ENCODE measurements around the gene ARL8A.
"Not testable (repeated sequence)": the region's sequence is repeated elsewhere in the genome, so short reads cannot be mapped to it uniquely, and the experiment has no call there.

ARL8A gene

GRCh38 chr1:202144402-202145067 is at the start of gene ARL8A:
ARL8A (minus strand) TSS chr1:202144737; CDS start chr1:202144572, 165 bp downstream.
- no peak for DNase-seq (ENCODE audit: low read depth)

GRCh38 chr1:202194328-202194648 is 49.8 kb upstream of the ARL8A start:
- DNase-seq (ENCODE audit: low read depth), result no peak

- DNase-seq (ENCODE audit: low read depth), result no peak
These were observed 49.2 kb upstream of the ARL8A start, which contains the start of gene LGR6 for GRCh38 chr1:202193614-202194327. LGR6 (plus strand) TSS chr1:202193799; CDS start chr1:202193990, 191 bp downstream.

GRCh38 chr1:202192770-202193613 is 48.5 kb upstream of the ARL8A start:
- DNase-seq (ENCODE audit: low read depth), result peak; percentile 40

- DNase-seq (ENCODE audit: low read depth), result not testable (repeated sequence)
These were observed 46.9 kb upstream of the ARL8A start for GRCh38 chr1:202191391-202191790.

GRCh38 chr1:202189918-202190715 is 45.6 kb upstream of the ARL8A start:
- DNase-seq (ENCODE audit: low read depth), result no peak

DNA sequence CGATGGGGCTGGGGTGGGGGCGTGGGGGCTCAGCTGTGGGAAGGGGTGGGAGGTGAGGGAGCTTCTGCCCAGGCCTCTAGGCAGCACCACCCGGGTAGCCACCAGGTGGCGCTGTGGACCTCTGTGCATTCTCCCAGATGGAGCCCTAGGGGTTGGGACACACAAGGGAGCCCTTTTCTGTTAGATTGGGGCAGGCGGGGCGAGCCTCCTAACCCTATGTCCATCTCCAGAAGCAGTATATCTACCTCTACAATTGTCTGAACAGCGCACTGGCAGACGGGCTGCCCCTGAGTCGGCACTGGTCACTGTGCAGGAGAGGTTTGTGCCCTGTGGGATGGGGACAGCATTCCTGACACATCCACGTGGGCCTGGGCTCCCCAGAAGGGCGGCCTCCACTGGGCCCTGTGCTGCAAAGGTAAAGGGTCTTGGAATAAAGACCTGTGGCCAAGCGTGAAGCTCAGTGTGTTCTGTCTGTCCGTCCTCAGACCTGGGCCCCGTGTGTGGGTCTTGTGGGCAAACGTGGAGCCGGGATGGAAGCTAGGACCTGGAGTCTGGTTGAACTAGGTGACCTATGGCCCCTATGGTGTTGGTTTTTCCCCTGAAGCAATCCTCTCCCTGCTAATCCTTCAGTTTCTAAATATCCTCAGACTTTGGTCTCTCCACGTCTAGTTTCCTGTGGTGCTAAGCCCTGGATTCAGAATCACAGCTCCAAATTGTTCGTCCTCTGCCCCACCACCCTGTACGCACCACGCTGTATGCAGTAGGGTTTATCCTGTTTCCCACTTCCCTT is 44.7 kb upstream of the ARL8A start:
- no peak for DNase-seq (ENCODE audit: low read depth)

DNA sequence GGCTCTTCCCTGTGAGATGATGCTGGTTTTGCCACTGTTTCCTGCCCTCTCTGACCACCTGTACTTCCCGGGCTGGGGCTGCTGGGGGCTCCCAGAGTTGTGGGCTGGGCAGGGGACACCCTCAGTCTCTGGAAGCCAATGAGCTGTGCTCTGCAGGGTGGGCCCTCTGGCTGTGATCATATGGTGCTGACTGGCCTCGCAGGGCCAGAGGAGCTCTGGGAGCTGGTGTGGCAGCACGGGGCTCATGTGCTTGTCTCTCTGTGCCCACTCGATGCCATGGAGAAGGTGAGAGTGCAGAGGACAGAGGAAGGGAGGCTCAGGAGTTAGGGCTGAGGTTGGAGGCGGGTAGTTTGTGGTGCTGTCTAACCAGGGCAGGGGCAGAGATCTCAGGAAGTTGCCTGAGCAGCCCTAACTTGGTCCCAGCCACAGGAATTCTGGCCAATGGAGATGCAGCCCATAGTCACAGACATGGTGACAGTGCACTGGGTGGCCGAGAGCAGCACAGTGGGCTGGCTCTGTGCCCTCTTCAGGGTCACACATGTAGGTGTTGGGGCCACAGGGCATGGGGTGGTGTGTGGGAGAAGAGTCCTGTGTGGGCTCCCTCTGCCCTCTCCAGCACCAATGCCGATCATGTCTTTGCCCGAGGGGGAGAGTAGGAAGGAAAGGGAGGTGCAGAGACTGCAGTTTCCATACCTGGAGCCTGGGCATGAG is 43.3 kb upstream of the ARL8A start:
- no peak for DNase-seq (ENCODE audit: low read depth)

DNA sequence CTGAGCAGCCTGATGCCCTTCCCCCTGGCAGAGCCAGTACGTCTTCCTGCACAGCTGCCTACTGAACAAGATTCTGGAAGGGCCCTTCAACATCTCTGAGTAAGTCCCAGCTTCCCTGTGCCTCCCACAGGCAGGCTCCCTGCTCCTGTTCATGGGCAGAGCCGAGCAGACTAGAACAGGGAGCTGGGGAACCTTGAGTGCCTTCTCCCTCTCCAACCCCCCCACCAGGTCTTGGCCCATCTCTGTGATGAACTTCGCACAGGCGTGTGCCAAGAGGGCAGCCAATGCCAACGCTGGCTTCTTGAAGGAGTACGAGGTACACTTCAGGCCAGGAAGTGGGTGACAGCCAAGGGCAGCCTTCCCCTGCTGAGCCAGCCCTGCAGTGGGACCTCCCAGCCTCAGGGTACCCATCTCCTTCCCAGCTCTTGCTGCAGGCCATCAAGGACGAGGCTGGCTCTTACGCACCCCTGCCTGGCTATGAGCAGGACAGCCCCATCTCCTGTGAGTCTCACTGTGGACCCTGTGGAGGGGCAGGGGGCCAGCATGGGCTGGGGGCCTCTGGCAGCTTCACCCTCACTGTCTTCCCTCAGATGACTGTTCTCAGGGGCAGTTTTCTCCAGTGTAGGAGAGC is 42.6 kb upstream of the ARL8A start:
- no peak for DNase-seq (ENCODE audit: low read depth)

GRCh38 chr1:202186327-202186726 is 41.8 kb upstream of the ARL8A start:
- DNase-seq (ENCODE audit: low read depth), result no peak

- DNase-seq (ENCODE audit: low read depth), result peak; percentile 86
These were observed 40.4 kb upstream of the ARL8A start for GRCh38 chr1:202184750-202185460.

DNA sequence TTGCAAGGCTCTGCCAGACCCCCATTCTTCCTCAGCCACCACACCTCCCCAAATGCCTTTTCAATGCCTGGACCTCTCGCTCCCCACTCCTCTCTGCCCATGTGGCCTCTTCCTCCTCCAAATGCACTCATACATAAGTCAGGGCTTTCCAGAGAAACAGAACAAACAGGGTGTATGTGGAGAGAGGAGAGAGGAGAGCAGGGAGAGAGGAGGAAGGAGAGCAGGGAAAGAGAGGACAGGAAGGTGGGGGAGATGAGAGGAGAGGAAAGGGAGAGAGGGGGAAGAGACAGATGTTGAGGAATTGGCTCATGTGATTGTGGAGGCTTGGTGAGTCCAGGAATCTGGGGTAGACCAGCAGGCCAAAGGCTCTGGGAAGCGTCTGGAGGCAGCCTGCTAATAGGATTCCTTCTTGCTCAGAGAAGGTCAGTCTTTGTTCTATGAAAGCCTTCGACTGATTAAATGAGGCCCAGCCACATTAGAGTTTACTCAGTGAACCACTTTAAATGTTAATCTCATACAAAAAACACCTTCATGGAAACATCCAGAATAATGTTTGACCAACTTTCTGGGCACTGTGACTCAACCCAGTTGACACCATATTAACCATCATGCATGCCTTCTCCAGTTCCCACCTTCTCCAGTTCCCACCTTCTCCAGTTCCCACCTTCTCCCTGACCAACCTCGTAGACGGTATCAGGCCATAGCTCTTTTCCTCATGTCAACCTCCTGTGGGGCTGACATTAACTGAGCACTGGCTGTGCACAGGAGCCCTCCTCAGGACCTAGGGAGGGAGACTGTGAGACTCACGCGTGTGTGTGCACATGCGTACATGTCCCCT is 37.7 kb upstream of the ARL8A start:
- DNase-seq (ENCODE audit: low read depth), result no peak

GRCh38 chr1:202181586-202181985 is 37.0 kb upstream of the ARL8A start:
- no peak for DNase-seq (ENCODE audit: low read depth)

DNA sequence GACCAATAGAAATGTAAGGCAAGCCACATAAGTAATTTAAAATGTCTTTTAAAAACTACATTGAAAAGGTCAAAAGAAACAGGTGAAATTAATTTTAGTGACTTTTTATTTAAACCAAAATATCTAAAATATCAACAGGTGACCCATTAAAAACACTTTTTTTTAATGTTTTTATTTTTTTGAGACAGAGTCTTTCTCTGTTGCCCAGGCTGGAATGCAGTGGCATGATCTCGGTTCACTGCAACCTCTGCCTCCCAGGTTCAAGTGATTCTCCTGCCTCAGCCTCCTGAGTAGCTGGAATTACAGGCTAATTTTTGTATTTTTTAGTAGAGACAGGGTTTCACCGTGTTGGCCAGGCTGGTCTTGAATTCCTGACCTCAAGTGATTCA is 36.2 kb upstream of the ARL8A start:
- DNase-seq (ENCODE audit: low read depth), result not testable (repeated sequence)

DNA sequence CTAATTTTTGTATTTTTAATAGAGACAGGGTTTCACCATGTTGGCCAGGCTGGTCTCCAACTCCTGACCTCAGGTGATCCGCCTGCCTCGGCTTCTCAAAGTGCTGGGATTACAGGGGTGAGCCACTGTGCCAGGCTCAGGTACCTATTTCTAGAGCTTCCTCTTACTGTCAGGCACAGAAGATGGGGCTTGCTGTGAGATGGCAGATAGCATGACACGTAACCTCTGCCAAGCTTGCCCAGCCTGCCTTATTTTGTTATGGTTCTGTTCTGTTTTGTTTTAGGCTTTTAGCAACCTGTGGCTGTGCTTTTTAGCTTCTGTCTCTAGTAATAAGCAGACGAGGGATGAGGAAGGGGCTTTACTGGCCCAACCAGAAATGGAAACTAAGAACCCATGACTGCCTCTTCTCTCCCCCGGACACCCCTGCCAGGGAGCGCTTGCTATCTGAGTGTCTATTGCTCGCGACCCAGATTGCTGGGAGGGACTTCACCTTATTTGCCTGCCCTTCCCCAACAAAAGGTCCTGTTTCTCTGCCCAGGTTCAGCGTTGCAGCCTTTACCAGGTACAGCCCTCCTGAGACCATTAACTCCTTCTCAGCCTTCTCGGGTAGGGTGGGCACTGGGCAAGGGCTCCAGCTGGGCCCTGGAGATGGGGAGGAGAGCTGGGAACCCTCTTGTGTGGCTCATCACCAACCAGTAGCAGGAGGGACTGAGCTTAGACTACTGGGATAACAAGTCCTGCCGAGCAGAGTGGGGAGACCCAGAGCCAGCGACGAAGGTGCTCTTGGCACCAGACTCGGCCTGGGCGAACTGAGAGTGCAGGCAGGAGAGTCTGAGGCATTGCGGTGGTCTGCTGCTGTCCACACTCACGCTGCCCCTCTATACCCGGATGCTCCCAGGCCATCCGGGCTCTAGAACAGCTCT is 35.6 kb upstream of the ARL8A start:
- no peak for DNase-seq (ENCODE audit: low read depth)

- no peak for DNase-seq (ENCODE audit: low read depth)
These were observed 32.7 kb upstream of the ARL8A start for GRCh38 chr1:202176949-202177927.
